K562 (cell line): Measurements from ENCODE around the gene CD40LG. TPM values are rescaled to one million over a fixed set of nuclear protein-coding genes. Genes with fewer than 3 reads are reported as not detected.

ENCODE experiments used
- ATAC-seq: fragments of 200-7000 bp; cut with Tn5 transposase; 3 replicates; pipeline ENCODE4 v1.9.1; 2020; ENCODE audit warnings: moderate library complexity
- BruUV-seq: library from RNA; stranded (reverse); fragments of 400-500 nt; replicated peaks from 2 replicates; lab custom pipeline; 2021; lab: Mats Ljungman, UMichigan
- CTCF ChIA-PET: fragments of 300-600 bp; formaldehyde crosslinking; extraction: SDS; loops from one replicate; lab custom pipeline; 2021; ENCODE audit warnings: low intra/inter-chr PET ratio; lab: Yijun Ruan, JAX
- POLR2A ChIA-PET: fragments of 300-600, 350-650 bp; sonication (Branson Sonifier 250); formaldehyde crosslinking; extraction: SDS; loops from one replicate; lab custom pipeline; 2021; ENCODE audit warnings: antibody characterized with exemption, inconsistent platforms; lab: Yijun Ruan, JAX
- DNase-seq, 4 experiments: peaks; one replicate each; pipeline versions ENCODE4 v3.0.0 to v3.0.0-alpha.2; 2011 to 2018; ENCODE audit warnings: low spot score in 3 of 4, mixed read lengths in 3 of 4; ENCODE audit errors: extremely low read depth in 1 of 4
- FAIRE-seq: peaks from 2 replicates; lab custom pipeline; 2011; peaks lifted over from hg19 to GRCh38; lab: Jason Lieb, UNC
- H2AFZ ChIP-seq: 2 replicates; pipeline ENCODE4 v1.6.0; 2011; ENCODE audit warnings: low read depth, low read length, control low read depth, inconsistent platforms
- H3K27ac ChIP-seq: fragments of 200-600 bp; 3 replicates; pipeline ENCODE4 v1.8.0; 2011; ENCODE audit warnings: low read depth, mild to moderate bottlenecking, control low read depth, inconsistent platforms, low read length, moderate library complexity, mixed read lengths; ENCODE audit errors: extremely low read depth
- H3K27me3 ChIP-seq, 2 experiments: fragments of 300-600 bp in 1 of 2; 2 replicates in 1 of 2; 3 replicates in 1 of 2; pipeline versions ENCODE4 v1.6.0 to v1.8.0; 2011; ENCODE audit warnings: inconsistent platforms in 2 of 2, low read length in 2 of 2, mild to moderate bottlenecking in 1 of 2, mixed read lengths in 1 of 2, moderate library complexity in 1 of 2; ENCODE audit not compliant: control insufficient read depth in 2 of 2, insufficient read depth in 2 of 2
- H3K36me3 ChIP-seq: fragments of 300-600 bp; 3 replicates; pipeline ENCODE4 v1.8.0; 2011; ENCODE audit warnings: mild to moderate bottlenecking, low read length, inconsistent platforms; ENCODE audit not compliant: control insufficient read depth, insufficient read depth
- H3K4me1 ChIP-seq, 2 experiments: fragments of 200-600 bp in 1 of 2; replicated peaks in 1 of 2; 2 replicates in 1 of 2; 3 replicates in 1 of 2; pipeline versions ENCODE4 v1.5.1 to v1.8.0; 2011; ENCODE audit warnings: inconsistent platforms in 2 of 2, low read length in 2 of 2, mild to moderate bottlenecking in 1 of 2, mixed read lengths in 1 of 2, moderate library complexity in 1 of 2; ENCODE audit not compliant: control insufficient read depth in 2 of 2, insufficient read depth in 2 of 2
- H3K4me2 ChIP-seq: 2 replicates; pipeline ENCODE4 v1.6.1; 2011; ENCODE audit warnings: low read length, control low read depth, inconsistent platforms, mixed read lengths; ENCODE audit not compliant: insufficient read depth
- H3K4me3 ChIP-seq: fragments of 200-600 bp; sonication (generic), shearing (Covaris generic); 2 replicates; pipeline ENCODE4 v1.5.1; 2016; ENCODE audit warnings: control low read depth, inconsistent platforms
- H3K79me2 ChIP-seq: fragments of 200-600 bp; 3 replicates; pipeline ENCODE4 v1.8.0; 2011; ENCODE audit warnings: low read length, inconsistent platforms; ENCODE audit not compliant: control insufficient read depth, insufficient read depth
- H3K9ac ChIP-seq, 2 experiments: 2 replicates each; pipeline versions ENCODE4 v1.6.0 to v1.6.1; 2011; ENCODE audit warnings: low read depth in 2 of 2, low read length in 2 of 2, control low read depth in 1 of 2, inconsistent platforms in 1 of 2, mild to moderate bottlenecking in 1 of 2, mixed read lengths in 1 of 2; ENCODE audit not compliant: insufficient read depth in 1 of 2
- H3K9me1 ChIP-seq: one replicate; pipeline ENCODE4 v1.6.0; 2011; ENCODE audit warnings: inconsistent platforms, mild to moderate bottlenecking, low read length, moderate library complexity; ENCODE audit not compliant: control insufficient read depth, insufficient read depth
- H3K9me3 ChIP-seq: replicated peaks from 2 replicates; pipeline ENCODE4 v1.5.1; 2011; ENCODE audit warnings: low read depth, low read length, inconsistent platforms; ENCODE audit not compliant: control insufficient read depth, insufficient read depth
- H4K20me1 ChIP-seq: replicated peaks from 2 replicates; pipeline ENCODE4 v1.6.1; 2011; ENCODE audit warnings: low read length, inconsistent platforms, mixed read lengths; ENCODE audit not compliant: control insufficient read depth, insufficient read depth
- CCAR2 ChIP-seq: fragments of 200-400 bp; formaldehyde crosslinking; IDR thresholded peaks from 2 replicates; pipeline ENCODE4 v1.6.1; 2017; ENCODE audit warnings: mild to moderate bottlenecking, low read depth, low read length
- GTF3C2 ChIP-seq: IDR thresholded peaks from 3 replicates; pipeline ENCODE4 v1.6.1; 2011; ENCODE audit warnings: borderline replicate concordance, mild to moderate bottlenecking, moderate library complexity; ENCODE audit not compliant: insufficient read length; ENCODE audit errors: extremely low read depth
- LARP7 ChIP-seq: fragments of 450-650 bp; IDR thresholded peaks from 2 replicates; pipeline ENCODE4 v1.6.1; 2016
- WGBS: fragments of 100-300 bp; shearing (Covaris generic); methylation state at CpG from one replicate; pipeline ENCODE4 v1.1.6; 2016; ENCODE audit warnings: low coverage, mixed read lengths; ENCODE audit not compliant: insufficient coverage; ENCODE audit errors: missing lambda C conversion rate; 5-methylcytosine and 5-hydroxymethylcytosine counted together
- in situ Hi-C: fragments of 300-500 bp; cut with MboI; formaldehyde crosslinking; loops from 4 replicates; pipeline ENCODE4 v1.15.0; 2018; ENCODE audit warnings: inconsistent platforms, mixed read lengths
- intact Hi-C: fragments of 100-400 bp; cut with micrococcal nuclease; formaldehyde crosslinking; loops from 2 replicates; pipeline ENCODE4 v1.14.2; 2022
- polyA plus RNA-seq, 8 experiments: library from polyadenylated mRNA; depleted of rRNA in 4 of 8; stranded (reverse) in 5 of 8; unstranded in 3 of 8; fragments of >200 nt; fragmentation: Nextera tagmentation in 2 of 8; fragmentation: Illumina TruSeq in 1 of 8; extraction: Ambion mirVana in 2 of 8; extraction: Trizol in 1 of 8; gene quantifications; 2 replicates each; pipeline versions ENCODE4 v1.2.1 to v1.2.3, GENCODE V29; 2011 to 2014; ENCODE audit warnings: inconsistent platforms in 1 of 8, missing spikeins in 1 of 8
- total RNA-seq, 7 experiments: library from RNA; depleted of rRNA in 6 of 7; stranded (reverse); fragments of >200 nt in 6 of 7; fragmentation: Illumina TruSeq in 2 of 7; extraction: Trizol in 2 of 7; gene quantifications; 2 replicates each; pipeline versions ENCODE4 v1.2.1 to v1.2.3, GENCODE V29; 2011 to 2021; ENCODE audit warnings: low replicate concordance in 1 of 7
- TF ChIP-seq, protein P1 (sequence below): fragments of 250-450 bp; sonication (Bioruptor Pico); IDR thresholded peaks from 2 replicates; pipeline ENCODE4 v1.8.0; 2021; ENCODE audit warnings: mild to moderate bottlenecking, moderate library complexity

Gene CD40LG
- total and polyA plus RNA-seq, 9 of the 15 experiments (the other 6 are each of a cell fraction or from before 2014, with no cell fraction given): 0.11 TPM; not detected in 8

DNA sequence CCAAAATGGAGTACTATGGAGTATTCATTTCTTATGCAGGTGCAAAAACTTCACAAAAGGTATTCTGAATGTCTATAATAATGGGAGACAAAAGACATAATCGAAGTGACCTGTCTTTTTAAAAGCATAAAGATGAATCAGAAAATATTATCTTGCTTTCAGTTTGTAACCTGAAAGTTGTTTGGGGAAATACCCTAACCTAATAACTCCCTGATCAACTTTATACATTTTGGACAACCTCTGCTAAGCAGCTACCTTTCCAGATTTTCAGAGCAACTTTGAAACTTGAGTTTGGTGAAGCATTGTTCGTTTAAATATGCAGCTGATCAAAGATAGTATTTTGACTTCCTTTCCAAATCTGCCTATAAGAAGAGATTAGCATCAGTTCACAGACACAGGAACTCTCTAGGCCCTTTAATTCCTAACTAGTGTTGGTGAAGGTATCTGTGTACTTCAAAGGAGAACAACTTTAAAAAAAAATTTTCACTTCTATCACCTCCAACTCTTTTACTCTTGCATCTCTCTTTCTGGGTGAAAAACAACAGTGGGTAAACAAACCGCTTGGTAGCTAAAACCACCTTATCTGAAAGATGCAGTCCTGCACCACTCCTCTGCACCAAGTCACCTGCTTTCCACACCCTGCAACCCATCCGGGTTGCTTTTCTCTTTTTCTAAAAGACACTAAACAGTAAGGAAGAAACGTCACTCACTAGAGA lies 26.5 kb downstream of the CD40LG start:
- CTCF ChIA-PET: no interaction called here
- no TSS peak for BruUV-seq
- H3K4me1 ChIP-seq: no peaks in the 10 kb centered on the region
- FAIRE-seq (no peak), DNase-seq (no peak), ATAC-seq (no peak)
- no peak overlapping the region for H3K9ac ChIP-seq
- 2% methylated on average over 5 of the region's 5 CpGs for WGBS
- no peak overlapping the region for H3K27ac ChIP-seq
- no peaks in the 10 kb centered on the region for H4K20me1 ChIP-seq
- no peaks in the 10 kb centered on the region for H3K9me1 ChIP-seq
- intact Hi-C loops: no loop called here
- no peaks in the 10 kb centered on the region for H3K79me2 ChIP-seq
- TF ChIP-seq LARP7: no peak
- no peak for TF ChIP-seq CCAR2
- no peak for TF ChIP-seq GTF3C2
- TF ChIP-seq, protein P1, sequence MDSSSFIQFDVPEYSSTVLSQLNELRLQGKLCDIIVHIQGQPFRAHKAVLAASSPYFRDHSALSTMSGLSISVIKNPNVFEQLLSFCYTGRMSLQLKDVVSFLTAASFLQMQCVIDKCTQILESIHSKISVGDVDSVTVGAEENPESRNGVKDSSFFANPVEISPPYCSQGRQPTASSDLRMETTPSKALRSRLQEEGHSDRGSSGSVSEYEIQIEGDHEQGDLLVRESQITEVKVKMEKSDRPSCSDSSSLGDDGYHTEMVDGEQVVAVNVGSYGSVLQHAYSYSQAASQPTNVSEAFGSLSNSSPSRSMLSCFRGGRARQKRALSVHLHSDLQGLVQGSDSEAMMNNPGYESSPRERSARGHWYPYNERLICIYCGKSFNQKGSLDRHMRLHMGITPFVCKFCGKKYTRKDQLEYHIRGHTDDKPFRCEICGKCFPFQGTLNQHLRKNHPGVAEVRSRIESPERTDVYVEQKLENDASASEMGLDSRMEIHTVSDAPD (CRISPR knock-in tag): no peak
- H3K4me2 ChIP-seq: no peak overlapping the region
- in situ Hi-C loops: no loop called here
- H3K27me3 ChIP-seq: no peaks in the 10 kb centered on the region
- H3K4me3 ChIP-seq: no peak overlapping the region
- no peaks in the 10 kb centered on the region for H3K36me3 ChIP-seq
- H3K9me3 ChIP-seq: no peaks in the 10 kb centered on the region
- no peak overlapping the region for H2AFZ ChIP-seq
- POLR2A ChIA-PET: interaction anchor here (1.0 kb wide), 1 partner anchor 206 kb away, joined by 3 read pairs; the partner anchor contains the start of gene RBMX
